ENCODE measurements around the gene ZC3HAV1.

DNA sequence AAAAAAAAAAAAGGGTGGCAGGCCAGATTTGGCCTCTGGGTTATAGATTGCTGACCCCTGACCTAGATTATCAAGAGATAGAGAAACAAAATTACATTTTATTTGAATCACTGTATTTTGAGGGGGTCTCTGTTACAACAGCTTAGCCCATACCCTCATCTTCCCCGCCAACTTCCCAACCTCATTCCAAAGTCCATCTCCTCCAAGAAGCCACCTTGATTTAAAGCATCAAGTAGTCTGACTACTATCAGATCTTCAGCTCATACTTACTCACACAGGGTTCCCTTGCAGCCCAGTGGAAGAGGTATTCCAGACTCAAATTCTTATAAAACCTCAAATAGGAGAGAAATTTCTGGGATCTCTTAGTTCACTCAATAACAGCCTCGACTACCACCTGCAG is 20.4 kb downstream of the ZC3HAV1 start:
- no peak for TF ChIP-seq CTCF (IDR thresholded peaks at IDR 0.05)
- TF ChIP-seq POLR2A (IDR thresholded peaks at IDR 0.05): no peak
